Measurements from ENCODE around the gene BIRC6. TPM values are rescaled to one million over a fixed set of nuclear protein-coding genes. Genes with fewer than 3 reads are reported as not detected.
A peak's percentile ranks its signal among the peaks of the same experiment; 100 is the strongest.

Gene BIRC6
- total RNA-seq, 5 donors from 2014 or later (not counting 1 experiment from before 2014, with no cell fraction given) = 106 to 179 (median 121) TPM

DNA sequence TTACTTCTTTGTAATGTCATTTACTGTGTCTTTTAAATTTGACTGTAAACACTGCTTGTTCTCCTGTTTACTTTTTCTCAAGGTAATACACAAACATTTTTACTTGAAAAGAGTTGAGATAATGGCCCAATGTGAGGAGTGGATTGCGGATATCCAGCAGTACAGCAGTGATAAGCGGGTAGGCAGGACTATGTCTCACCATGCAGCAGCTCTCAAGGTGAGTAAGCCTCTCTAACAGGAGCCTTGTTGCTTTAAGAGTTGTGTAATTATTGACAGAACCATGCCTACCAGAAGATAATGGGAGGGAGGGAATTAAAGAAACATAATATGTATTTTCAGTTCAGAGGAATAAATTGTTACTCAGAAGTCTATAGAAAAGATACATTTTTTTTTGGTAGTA, 254.5 kb downstream of the BIRC6 start:
- Histone ChIP-seq H3K27me3 (replicated peaks in 1 of 2; ENCODE audit: control insufficient read depth in 2 of 2, extremely low read depth in 1 of 2, insufficient read depth in 2 of 2, low read length in 1 of 2) (no peaks in the 10 kb centered on the region), H3K36me3 (ENCODE audit: control insufficient read depth in 2 of 2, extremely low read depth in 1 of 2, insufficient read depth in 1 of 2, low read length in 1 of 2) (peaks cover 0 to 64% of the 10 kb centered on the region in 2 donors), H3K9me3 (no peaks in the 10 kb centered on the region), H3K27ac (ENCODE audit: low read length) (no peak overlapping the region), H3K4me1 (ENCODE audit: control insufficient read depth in 1 of 2, extremely low read depth in 1 of 2, insufficient read depth in 2 of 2, low read length in 2 of 2) (no peaks in the 10 kb centered on the region), H3K4me3 (ENCODE audit: control insufficient read depth in 1 of 2, extremely low read depth in 1 of 2, low read length in 1 of 2) (no peak overlapping the region)
- POLR2A ChIA-PET = no interaction called here
- peak overlapping the region in 1 of 2 donors; percentile 71 for H3K27ac Mint-ChIP-seq
- H3K9me3 Mint-ChIP-seq = no peaks in the 10 kb centered on the region
- ATAC-seq (replicated peaks in 1 of 4) (no peak), DNase-seq (no peak)
- CTCF ChIA-PET = no interaction called here
- H3K4me1 Mint-ChIP-seq = no peaks in the 10 kb centered on the region
- no peaks in the 10 kb centered on the region for H3K27me3 Mint-ChIP-seq
- H3K4me3 Mint-ChIP-seq = no peak overlapping the region
- 100% methylated on average over 2 of the region's 2 CpGs for WGBS (ENCODE audit: insufficient coverage)
- peaks cover 46% of the 10 kb centered on the region for H3K36me3 Mint-ChIP-seq

DNA sequence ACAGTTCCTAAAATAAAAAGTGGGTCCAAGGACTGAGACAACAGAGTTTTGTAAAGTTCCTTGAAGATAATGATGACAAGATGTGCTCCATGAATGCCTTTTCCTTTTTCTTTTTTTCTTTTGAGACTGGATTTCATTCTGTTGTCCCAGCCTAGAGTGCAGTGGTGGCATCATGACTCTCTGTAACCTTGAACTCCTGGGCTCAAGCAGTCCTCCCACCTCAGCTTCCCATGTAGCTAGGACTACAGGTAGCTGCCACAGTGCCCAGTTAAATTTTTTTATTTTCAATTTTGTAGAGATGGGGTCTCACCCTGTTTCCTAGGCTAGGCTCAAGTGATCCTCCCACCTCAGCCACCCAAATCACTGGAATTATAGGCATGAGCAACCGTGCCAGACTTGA, 254.9 kb downstream of the BIRC6 start:
- Histone ChIP-seq H3K36me3 (ENCODE audit: control insufficient read depth in 2 of 2, extremely low read depth in 1 of 2, insufficient read depth in 1 of 2, low read length in 1 of 2) (peaks cover 0 to 63% of the 10 kb centered on the region in 2 donors), H3K9me3 (no peaks in the 10 kb centered on the region), H3K4me1 (ENCODE audit: control insufficient read depth in 1 of 2, extremely low read depth in 1 of 2, insufficient read depth in 2 of 2, low read length in 2 of 2) (no peaks in the 10 kb centered on the region), H3K27ac (ENCODE audit: low read length) (no peak overlapping the region), H3K4me3 (ENCODE audit: control insufficient read depth in 1 of 2, extremely low read depth in 1 of 2, low read length in 1 of 2) (no peak overlapping the region), H3K27me3 (replicated peaks in 1 of 2; ENCODE audit: control insufficient read depth in 2 of 2, extremely low read depth in 1 of 2, insufficient read depth in 2 of 2, low read length in 1 of 2) (no peaks in the 10 kb centered on the region)
- no peak for ATAC-seq (replicated peaks in 1 of 4)
- no CpG with 5 or more reads among the region's 1 CpG for WGBS (ENCODE audit: insufficient coverage)
- H3K27ac Mint-ChIP-seq = no peak overlapping the region
- POLR2A ChIA-PET = no interaction called here
- H3K9me3 Mint-ChIP-seq = no peaks in the 10 kb centered on the region
- DNase-seq = no peak
- H3K27me3 Mint-ChIP-seq = no peaks in the 10 kb centered on the region
- H3K4me3 Mint-ChIP-seq = no peak overlapping the region
- peaks cover 46% of the 10 kb centered on the region for H3K36me3 Mint-ChIP-seq
- CTCF ChIA-PET = no interaction called here
- H3K4me1 Mint-ChIP-seq = no peaks in the 10 kb centered on the region

DNA sequence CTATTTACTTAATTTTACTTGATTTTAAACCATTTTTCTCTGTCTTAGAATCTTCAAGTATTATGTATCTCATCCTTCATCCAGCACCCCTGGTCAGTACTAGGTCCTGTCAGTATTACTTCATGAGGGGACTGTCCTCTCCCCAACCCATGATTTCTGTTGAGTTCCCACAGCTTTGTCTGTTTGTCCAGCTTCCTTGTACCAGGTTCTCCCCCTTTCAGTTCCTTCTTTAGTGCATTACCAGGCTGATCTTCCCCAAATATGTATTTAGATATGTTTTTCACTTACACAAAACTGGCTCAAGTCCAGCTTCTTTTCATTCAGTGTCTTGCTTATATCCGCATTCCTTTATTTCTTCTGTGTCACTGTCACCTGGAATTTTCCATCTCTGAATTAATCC, 257.3 kb downstream of the BIRC6 start:
- H3K4me1 ChIP-seq (ENCODE audit: control insufficient read depth in 1 of 2, extremely low read depth in 1 of 2, insufficient read depth in 2 of 2, low read length in 2 of 2) = no peaks in the 10 kb centered on the region
- no peaks in the 10 kb centered on the region for H3K9me3 ChIP-seq
- DNase-seq (no peak), ATAC-seq (replicated peaks in 1 of 4) (no peak)
- peaks cover 0 to 60% of the 10 kb centered on the region in 2 donors for H3K36me3 ChIP-seq (ENCODE audit: control insufficient read depth in 2 of 2, extremely low read depth in 1 of 2, insufficient read depth in 1 of 2, low read length in 1 of 2)
- Mint-ChIP-seq H3K36me3 (peaks cover 42% of the 10 kb centered on the region), H3K27ac (peak overlapping the region in 1 of 2 donors; percentile 43), H3K27me3 (no peaks in the 10 kb centered on the region), H3K4me3 (no peak overlapping the region), H3K9me3 (no peaks in the 10 kb centered on the region), H3K4me1 (no peaks in the 10 kb centered on the region)
- H3K4me3 ChIP-seq (ENCODE audit: control insufficient read depth in 1 of 2, extremely low read depth in 1 of 2, low read length in 1 of 2) = no peak overlapping the region
- no peak overlapping the region for H3K27ac ChIP-seq (ENCODE audit: low read length)
- no peaks in the 10 kb centered on the region for H3K27me3 ChIP-seq (replicated peaks in 1 of 2; ENCODE audit: control insufficient read depth in 2 of 2, extremely low read depth in 1 of 2, insufficient read depth in 2 of 2, low read length in 1 of 2)
- ChIA-PET CTCF (no interaction called here), POLR2A (interaction anchor here in 1 of 2 donors (0.6 kb wide), 1 partner anchor 332 kb away, joined by 7 read pairs; no protein-coding TSS in a partner anchor)
- WGBS (ENCODE audit: insufficient coverage) = 86% methylated on average over 1 of the region's 1 CpG

DNA sequence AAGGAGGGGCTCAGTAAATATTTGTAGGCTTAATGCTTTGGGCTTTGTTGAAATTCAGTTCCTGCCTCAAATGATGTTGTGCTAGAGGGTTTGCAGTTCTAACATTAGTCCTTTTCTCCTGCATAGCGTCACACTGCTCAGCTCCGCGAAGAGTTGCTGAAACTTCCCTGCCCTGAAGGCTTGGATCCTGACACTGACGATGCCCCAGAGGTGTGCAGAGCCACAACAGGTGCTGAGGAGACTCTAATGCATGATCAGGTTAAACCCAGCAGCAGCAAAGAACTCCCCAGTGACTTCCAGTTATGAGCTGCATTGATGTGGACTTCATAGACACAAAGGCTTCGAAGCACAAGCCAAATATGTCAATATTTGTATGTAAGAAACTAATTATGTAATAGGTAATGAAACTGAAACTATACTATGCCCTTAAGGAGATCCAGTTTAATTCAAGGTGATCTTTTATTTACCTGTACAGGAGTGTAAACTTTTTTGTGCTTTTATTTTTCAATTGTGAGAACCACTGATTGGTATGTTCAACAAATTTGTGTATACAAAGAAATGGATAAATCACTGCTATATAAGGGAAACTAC, 260.9 kb downstream of the BIRC6 start:
- Histone ChIP-seq H3K27ac (ENCODE audit: low read length) (no peak overlapping the region), H3K9me3 (no peaks in the 10 kb centered on the region), H3K4me3 (ENCODE audit: control insufficient read depth in 1 of 2, extremely low read depth in 1 of 2, low read length in 1 of 2) (no peak overlapping the region), H3K4me1 (ENCODE audit: control insufficient read depth in 1 of 2, extremely low read depth in 1 of 2, insufficient read depth in 2 of 2, low read length in 2 of 2) (no peaks in the 10 kb centered on the region), H3K36me3 (ENCODE audit: control insufficient read depth in 2 of 2, extremely low read depth in 1 of 2, insufficient read depth in 1 of 2, low read length in 1 of 2) (peaks cover 0 to 40% of the 10 kb centered on the region in 2 donors), H3K27me3 (replicated peaks in 1 of 2; ENCODE audit: control insufficient read depth in 2 of 2, extremely low read depth in 1 of 2, insufficient read depth in 2 of 2, low read length in 1 of 2) (no peaks in the 10 kb centered on the region)
- ATAC-seq (replicated peaks in 1 of 4) (no peak), DNase-seq (no peak)
- Mint-ChIP-seq H3K9me3 (no peaks in the 10 kb centered on the region), H3K27ac (peak overlapping the region in 1 of 2 donors; percentile 48), H3K4me1 (no peaks in the 10 kb centered on the region), H3K4me3 (no peak overlapping the region), H3K36me3 (peaks cover 40% of the 10 kb centered on the region), H3K27me3 (no peaks in the 10 kb centered on the region)
- ChIA-PET CTCF (no interaction called here), POLR2A (no interaction called here)
- 92% methylated on average over 4 of the region's 5 CpGs for WGBS (ENCODE audit: insufficient coverage)

- peaks cover 0 to 8% of the 10 kb centered on the region in 2 donors for H3K36me3 ChIP-seq (ENCODE audit: control insufficient read depth in 2 of 2, extremely low read depth in 1 of 2, insufficient read depth in 1 of 2, low read length in 1 of 2)
- no peak overlapping the region for H3K27ac ChIP-seq (ENCODE audit: low read length)
- no peaks in the 10 kb centered on the region for H3K27me3 Mint-ChIP-seq
- ChIA-PET POLR2A (interaction anchor here in 1 of 2 donors (0.5 kb wide), 1 partner anchor 968 kb away, joined by 3 read pairs; no protein-coding TSS in a partner anchor), CTCF (interaction anchor here (0.6 to 0.7 kb wide), 2 partner anchors 76 to 412 kb away, joined by 3 read pairs; no protein-coding TSS in a partner anchor)
- H3K36me3 Mint-ChIP-seq = peaks cover 12% of the 10 kb centered on the region
- H3K9me3 ChIP-seq = no peaks in the 10 kb centered on the region
- no peak for DNase-seq
- H3K27ac Mint-ChIP-seq = peak overlapping the region; percentile 41 to 75
- peaks cover 0 to 4% of the 10 kb centered on the region in 2 experiments for H3K27me3 ChIP-seq (replicated peaks in 1 of 2; ENCODE audit: control insufficient read depth in 2 of 2, extremely low read depth in 1 of 2, insufficient read depth in 2 of 2, low read length in 1 of 2)
- WGBS (ENCODE audit: insufficient coverage) = no CpG with 5 or more reads among the region's 2 CpGs
- H3K9me3 Mint-ChIP-seq = no peaks in the 10 kb centered on the region
- peaks cover 7 to 9% (median 8%) of the 10 kb centered on the region in 3 donors for H3K4me1 Mint-ChIP-seq
- no peak overlapping the region for H3K4me3 ChIP-seq (ENCODE audit: control insufficient read depth in 1 of 2, extremely low read depth in 1 of 2, low read length in 1 of 2)
- no peak for ATAC-seq (replicated peaks in 1 of 4)
- H3K4me1 ChIP-seq (ENCODE audit: control insufficient read depth in 1 of 2, extremely low read depth in 1 of 2, insufficient read depth in 2 of 2, low read length in 2 of 2) = peaks cover 0 to 11% of the 10 kb centered on the region in 2 experiments
- no peak overlapping the region for H3K4me3 Mint-ChIP-seq
Observed at GRCh38 chr2:32622570-32623310, 265.9 kb downstream of the BIRC6 start.

GRCh38 chr2:32623311-32623706, 266.5 kb downstream of the BIRC6 start:
- no peak overlapping the region for H3K4me3 Mint-ChIP-seq
- POLR2A ChIA-PET = interaction anchor here in 1 of 2 donors (0.5 to 0.7 kb wide), 2 partner anchors 168 to 968 kb away, joined by 3 read pairs; no protein-coding TSS in a partner anchor

More at GRCh38 chr2:32623311-32623706, 266.5 kb downstream of the BIRC6 start:
- DNase-seq = no peak
- Mint-ChIP-seq H3K27ac (no peak overlapping the region), H3K36me3 (peaks cover 11% of the 10 kb centered on the region), H3K4me1 (peaks cover 9 to 14% (median 10%) of the 10 kb centered on the region in 3 donors), H3K9me3 (no peaks in the 10 kb centered on the region), H3K27me3 (no peaks in the 10 kb centered on the region)
- Histone ChIP-seq H3K27me3 (replicated peaks in 1 of 2; ENCODE audit: control insufficient read depth in 2 of 2, extremely low read depth in 1 of 2, insufficient read depth in 2 of 2, low read length in 1 of 2) (peaks cover 0 to 4% of the 10 kb centered on the region in 2 experiments), H3K27ac (ENCODE audit: low read length) (no peak overlapping the region), H3K36me3 (ENCODE audit: control insufficient read depth in 2 of 2, extremely low read depth in 1 of 2, insufficient read depth in 1 of 2, low read length in 1 of 2) (peaks cover 0 to 6% of the 10 kb centered on the region in 2 donors), H3K9me3 (no peaks in the 10 kb centered on the region), H3K4me1 (ENCODE audit: control insufficient read depth in 1 of 2, extremely low read depth in 1 of 2, insufficient read depth in 2 of 2, low read length in 2 of 2) (peaks cover under 1 to 14% of the 10 kb centered on the region in 2 experiments), H3K4me3 (ENCODE audit: control insufficient read depth in 1 of 2, extremely low read depth in 1 of 2, low read length in 1 of 2) (no peak overlapping the region)
- CTCF ChIA-PET = interaction anchor here (0.6 to 0.7 kb wide), 2 partner anchors 77 to 413 kb away, joined by 3 read pairs; no protein-coding TSS in a partner anchor
- no peak for ATAC-seq (replicated peaks in 1 of 4)
- 100% methylated on average over 5 of the region's 6 CpGs for WGBS (ENCODE audit: insufficient coverage)
